ENCODE data around the gene CFAP57. TPM values are rescaled to one million over a fixed set of nuclear protein-coding genes. Genes with fewer than 3 reads are reported as not detected.

CFAP57 gene
- polyA plus RNA-seq, 2 of the 4 experiments (the other 2 are of a cell fraction) = 0.54 to 0.80 TPM

- Histone ChIP-seq H3K4me2 (no peak overlapping the region), H3K27ac (no peak overlapping the region), H3K9me3 (no peaks in the 10 kb centered on the region), H3K4me1 (peaks cover 3% of the 10 kb centered on the region; the same call in 2 of the 3 replicates), H3K4me3 (no peak overlapping the region)
- 94% methylated on average over 5 of the region's 5 CpGs for WGBS (ENCODE audit: missing lambda C conversion rate)
- POLR2A ChIA-PET = no interaction called here
- no peak for ATAC-seq
- TF ChIP-seq FOSL2 (IDR thresholded peaks at IDR 0.05) (no peak), FOSL2 (CRISPR knock-in tag; IDR thresholded peaks at IDR 0.05) (no peak), EHF (CRISPR knock-in tag; IDR thresholded peaks at IDR 0.05) (no peak), CHD2 (IDR thresholded peaks at IDR 0.05; ENCODE audit: low read length, partially characterized antibody) (no peak), HDAC2 (IDR thresholded peaks at IDR 0.05) (no peak), EP300 (IDR thresholded peaks at IDR 0.05) (no peak)
- no peak for DNase-seq (ENCODE audit: low read depth in 1 of 2, low spot score in 1 of 2)
- CTCF ChIA-PET = no interaction called here
- no peak for FAIRE-seq
These were observed 6.4 kb upstream of the CFAP57 start for GRCh38 chr1:43165765-43166164.

GRCh38 chr1:43171312-43171875, 736 bp upstream of the CFAP57 start:
- ATAC-seq (no peak; a peak in 2 of 6 replicates), FAIRE-seq (no peak), DNase-seq (ENCODE audit: low read depth in 1 of 2, low spot score in 1 of 2) (no peak)
- Histone ChIP-seq H3K4me1 (peaks cover 10% of the 10 kb centered on the region; the same call in 2 of the 3 replicates), H3K27ac (peak overlapping the region; percentile 85 to 95), H3K4me2 (peak overlapping the region; percentile 97), H3K4me3 (peak overlapping the region; percentile 84), H3K9me3 (no peaks in the 10 kb centered on the region)
- no peak for TF ChIP-seq NR3C1 (IDR thresholded peaks at IDR 0.05)
- 11% methylated on average over 10 of the region's 17 CpGs for WGBS (ENCODE audit: missing lambda C conversion rate)
- ChIA-PET POLR2A (interaction anchor here (0.8 to 2.1 kb wide), 2 partner anchors 24 to 36 kb away, joined by 3 to 19 read pairs; a partner anchor contains a TSS), CTCF (interaction anchor here (0.9 kb wide), 1 partner anchor 12 kb away, joined by 4 read pairs; no protein-coding TSS in a partner anchor)

- peak overlapping the region; percentile 85 to 95 for H3K27ac ChIP-seq
- ATAC-seq = peak; percentile 84 to 90
- FAIRE-seq = no peak
- no peaks in the 10 kb centered on the region for H3K9me3 ChIP-seq
- TF ChIP-seq EP300 (IDR thresholded peaks at IDR 0.05) = no peak
- no peak for TF ChIP-seq TFCP2L1 (CRISPR knock-in tag; IDR thresholded peaks at IDR 0.05)
- TF ChIP-seq CTCF (IDR thresholded peaks at IDR 0.05) = no peak
- TF ChIP-seq HDAC2 (IDR thresholded peaks at IDR 0.05) = no peak
- TF ChIP-seq HOXB13 (CRISPR knock-in tag; IDR thresholded peaks at IDR 0.05; ENCODE audit: low read depth) = 0 out of 2 replicates have a peak, but pooled peaks have one; percentile 35
- no peak for TF ChIP-seq ELK1 (IDR thresholded peaks at IDR 0.05; ENCODE audit: low read depth, low read length)
- no peak for TF ChIP-seq CHD4 (IDR thresholded peaks at IDR 0.05; ENCODE audit: borderline replicate concordance)
- peak; percentile 65; the same call in 1 of the 2 replicates for TF ChIP-seq MAX (IDR thresholded peaks at IDR 0.05)
- peak; percentile 96 for TF ChIP-seq E2F6 (IDR thresholded peaks at IDR 0.05; ENCODE audit: borderline replicate concordance, low read depth)
- TF ChIP-seq CBX2 (IDR thresholded peaks at IDR 0.05; ENCODE audit: borderline replicate concordance, low read depth) = no peak
- TF ChIP-seq ATOH8 (CRISPR knock-in tag; IDR thresholded peaks at IDR 0.05; ENCODE audit: low read depth) = peak; percentile 69
- CTCF ChIA-PET = no interaction called here
- DNase-seq (ENCODE audit: low read depth in 1 of 2, low spot score in 1 of 2) = peak; percentile 60 to 84
- peak overlapping the region; percentile 84 for H3K4me3 ChIP-seq
- WGBS (ENCODE audit: missing lambda C conversion rate) = under 1% methylated on average over 7 of the region's 20 CpGs
- H3K4me1 ChIP-seq = peaks cover 10% of the 10 kb centered on the region; the same call in 2 of the 3 replicates
- POLR2A ChIA-PET = interaction anchor here (0.8 to 2.1 kb wide), 2 partner anchors 25 to 34 kb away, joined by 3 to 19 read pairs; a partner anchor contains a TSS
- H3K4me2 ChIP-seq = peak overlapping the region; percentile 82
These were observed 420 bp downstream of the CFAP57 start for GRCh38 chr1:43172527-43172972.
